Fibroblast of skin of left biceps (primary cell): ENCODE measurements around the gene PNPLA2.

Experiments used
- DNase-seq, 2 experiments: peaks; one replicate each; pipeline ENCODE4 v3.0.0-alpha.2; 2013; ENCODE audit warnings: low read depth in 2 of 2

Gene PNPLA2

GRCh38 chr11:786235-787083, 32.3 kb upstream of the PNPLA2 start:
- DNase-seq, result no peak

- no peak for DNase-seq
These were observed 31.5 kb upstream of the PNPLA2 start for GRCh38 chr11:787084-787675.

DNA sequence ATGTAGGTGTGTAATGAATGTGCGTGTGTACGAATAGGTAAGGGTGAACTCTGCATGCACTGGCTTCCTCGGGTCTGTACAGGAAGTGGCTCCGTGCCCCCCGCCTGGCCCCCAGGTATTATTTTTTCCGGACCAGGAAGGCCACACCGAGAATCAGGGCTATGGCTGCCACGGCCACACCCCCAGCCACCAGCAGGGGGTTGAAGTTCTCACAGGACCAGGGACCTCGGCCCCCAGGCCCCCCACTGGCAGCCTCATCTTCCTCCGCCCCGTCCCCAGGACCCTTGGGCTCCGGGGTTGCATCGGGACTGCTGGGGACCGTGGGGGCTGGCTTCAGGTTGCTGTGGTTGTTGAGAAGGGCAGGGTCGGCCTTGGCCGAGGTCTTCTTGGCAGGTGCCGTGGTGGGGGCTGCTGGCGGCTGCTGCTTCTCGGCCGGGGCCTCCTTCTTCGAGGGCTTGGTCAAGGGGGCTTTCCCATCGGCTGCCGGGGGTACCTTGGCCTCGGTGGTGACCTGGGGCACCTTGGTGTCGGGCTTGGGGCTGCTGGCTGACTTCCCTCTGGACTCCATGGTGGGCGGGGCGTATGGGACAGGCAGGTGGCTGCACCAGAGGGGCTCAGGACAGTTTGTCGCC, 30.6 kb upstream of the PNPLA2 start:
- no peak for DNase-seq

GRCh38 chr11:788953-789940, 29.5 kb upstream of the PNPLA2 start:
- DNase-seq, result no peak

- DNase-seq, result no peak
These were observed 28.8 kb upstream of the PNPLA2 start, which contains the start of gene CEND1 for GRCh38 chr11:789943-790342. CEND1 (minus strand) TSS chr11:790090; CDS start chr11:788576, 1,514 bp downstream.

GRCh38 chr11:790721-791564, 27.8 kb upstream of the PNPLA2 start:
- no peak for DNase-seq

- DNase-seq, result no peak
These were observed 26.8 kb upstream of the PNPLA2 start for GRCh38 chr11:791658-792534.

DNA sequence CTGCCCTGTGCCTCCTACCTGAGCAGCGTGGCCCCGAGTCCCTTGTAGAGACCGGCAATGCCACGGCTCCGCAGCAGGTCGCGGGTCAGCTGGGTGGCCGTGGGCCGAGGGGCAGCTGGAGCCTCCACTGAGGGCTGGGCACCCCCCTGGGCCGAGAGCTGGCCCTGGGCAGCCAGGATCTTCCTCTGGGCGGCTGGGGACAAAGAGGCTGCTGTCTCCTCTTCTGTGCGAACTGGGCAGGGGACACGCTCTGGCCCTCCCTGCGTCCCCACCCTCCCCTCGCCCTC, 26.2 kb upstream of the PNPLA2 start:
- no peak for DNase-seq

DNA sequence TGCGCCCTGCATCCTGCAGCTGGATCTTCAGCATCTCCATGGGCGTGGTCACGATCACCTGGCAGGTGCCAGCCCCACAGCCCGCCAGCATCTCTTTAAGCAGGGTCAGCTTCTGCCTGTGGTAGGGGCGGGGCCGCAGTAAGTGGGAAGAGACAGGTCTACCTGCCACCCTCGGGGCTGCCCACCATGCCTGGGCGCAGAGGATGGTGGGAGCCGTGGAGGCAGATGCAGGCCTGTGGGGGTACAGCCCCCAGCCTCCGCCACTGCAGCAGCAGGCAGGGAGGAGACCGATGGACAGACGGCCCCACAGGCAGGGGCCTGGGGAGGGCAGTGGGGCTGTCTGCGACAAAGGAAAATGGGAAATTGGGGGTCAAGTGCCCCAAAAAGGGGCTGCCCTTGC, 25.8 kb upstream of the PNPLA2 start:
- no peak for DNase-seq

DNA sequence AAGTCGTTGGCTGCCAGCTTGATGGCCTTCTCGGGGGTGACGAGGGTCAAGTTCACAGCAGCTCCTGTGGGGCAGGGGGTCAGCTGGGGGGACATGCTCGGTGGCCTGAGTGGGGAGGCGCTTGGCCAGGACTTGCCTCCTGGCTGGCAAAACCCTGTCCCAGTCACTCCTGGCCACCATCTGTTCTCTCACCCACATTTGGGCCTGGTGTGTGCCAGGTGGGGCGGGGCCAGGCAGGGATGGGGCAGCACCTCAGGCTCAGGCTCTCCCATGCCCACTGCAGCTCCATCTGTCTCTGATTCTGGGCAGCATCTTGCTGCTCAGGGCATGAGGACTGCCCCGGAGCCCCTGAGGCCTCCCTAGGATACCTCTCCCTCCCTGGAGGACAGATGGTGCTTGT, 25.2 kb upstream of the PNPLA2 start:
- DNase-seq, result no peak

GRCh38 chr11:794013-794765, 24.5 kb upstream of the PNPLA2 start:
- DNase-seq, result no peak

- DNase-seq, result no peak
These were observed 23.7 kb upstream of the PNPLA2 start for GRCh38 chr11:794766-795633.

DNA sequence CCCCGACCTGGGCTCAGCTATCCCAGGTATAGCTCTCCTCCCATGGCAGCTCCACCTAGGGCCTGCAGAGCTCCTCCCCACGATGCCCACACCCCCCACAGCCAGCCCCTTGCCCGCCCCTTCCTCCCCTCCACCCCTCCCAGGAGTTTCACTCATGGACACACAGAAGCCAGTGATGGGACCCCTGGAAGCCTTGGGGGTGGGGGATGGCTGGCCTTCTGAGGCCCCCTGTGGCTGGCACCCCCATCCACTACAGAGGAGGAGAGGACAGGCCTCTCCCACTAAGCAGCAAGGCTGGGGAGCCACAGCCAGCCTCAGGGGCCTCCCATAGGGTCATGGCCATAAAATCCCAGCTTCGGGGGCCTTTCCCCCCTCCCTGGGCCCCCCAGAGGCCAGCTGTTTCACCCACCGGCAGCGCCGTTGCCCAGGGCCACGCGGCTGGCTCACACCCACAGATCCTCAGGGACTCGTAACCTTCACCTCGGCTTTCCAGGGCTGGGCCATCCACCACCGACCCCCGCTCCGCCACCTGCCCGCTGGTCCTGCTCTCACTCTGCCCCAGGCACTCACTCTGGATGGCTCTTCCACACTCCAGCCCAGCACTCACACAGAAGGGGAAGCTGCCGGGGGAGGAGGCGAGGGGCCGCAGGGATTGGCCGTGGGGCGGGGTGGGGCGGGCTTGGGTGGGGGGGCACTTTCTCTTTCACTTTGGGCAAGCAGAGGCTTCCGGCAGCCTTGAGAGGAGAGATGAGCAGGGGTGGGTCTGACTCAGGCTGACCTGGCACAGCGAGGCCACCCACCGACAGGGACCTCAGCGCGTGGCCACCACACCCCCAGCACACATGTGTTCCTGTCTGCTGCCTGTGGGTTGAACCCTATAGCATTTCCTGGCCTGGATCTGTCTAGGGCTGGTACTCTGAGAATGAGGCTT, 22.8 kb upstream of the PNPLA2 start:
- DNase-seq, result peak in 1 of 2 experiments; percentile 36

DNA sequence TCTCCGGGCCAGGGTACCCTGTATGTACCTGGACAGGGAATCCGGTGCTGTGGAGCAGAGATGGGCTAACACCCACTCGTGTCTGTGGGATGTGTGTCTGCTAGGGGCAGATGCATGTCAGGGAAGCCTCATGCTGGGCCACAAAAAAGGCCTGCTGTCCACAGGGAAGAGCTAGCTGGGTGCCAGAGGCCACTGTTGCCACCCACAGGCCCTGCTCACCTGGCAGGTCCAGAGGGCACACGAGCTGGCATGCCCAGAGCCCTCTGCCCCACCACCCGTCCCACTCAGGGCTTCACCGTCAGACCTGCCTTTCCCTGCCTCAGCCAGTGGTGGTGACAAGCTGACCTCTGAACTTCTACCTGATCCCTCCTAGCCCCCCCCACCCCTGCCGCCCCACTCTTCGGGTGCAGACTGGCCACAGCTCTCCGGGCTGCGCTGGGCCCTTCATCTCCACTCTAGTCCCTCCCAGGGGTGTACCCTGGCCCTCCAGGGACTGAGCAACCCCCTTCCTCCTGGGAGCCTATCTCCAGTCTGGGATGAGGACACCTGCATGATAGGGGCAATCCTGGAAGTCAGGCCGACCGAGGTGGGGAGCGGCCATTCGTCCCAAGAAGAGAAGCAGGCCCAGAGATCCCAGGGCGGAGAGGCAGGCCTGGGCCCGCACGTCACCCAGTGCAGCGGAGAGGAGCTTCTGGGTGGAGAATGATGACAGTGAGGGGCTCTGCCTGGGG, 22.0 kb upstream of the PNPLA2 start:
- no peak for DNase-seq

DNA sequence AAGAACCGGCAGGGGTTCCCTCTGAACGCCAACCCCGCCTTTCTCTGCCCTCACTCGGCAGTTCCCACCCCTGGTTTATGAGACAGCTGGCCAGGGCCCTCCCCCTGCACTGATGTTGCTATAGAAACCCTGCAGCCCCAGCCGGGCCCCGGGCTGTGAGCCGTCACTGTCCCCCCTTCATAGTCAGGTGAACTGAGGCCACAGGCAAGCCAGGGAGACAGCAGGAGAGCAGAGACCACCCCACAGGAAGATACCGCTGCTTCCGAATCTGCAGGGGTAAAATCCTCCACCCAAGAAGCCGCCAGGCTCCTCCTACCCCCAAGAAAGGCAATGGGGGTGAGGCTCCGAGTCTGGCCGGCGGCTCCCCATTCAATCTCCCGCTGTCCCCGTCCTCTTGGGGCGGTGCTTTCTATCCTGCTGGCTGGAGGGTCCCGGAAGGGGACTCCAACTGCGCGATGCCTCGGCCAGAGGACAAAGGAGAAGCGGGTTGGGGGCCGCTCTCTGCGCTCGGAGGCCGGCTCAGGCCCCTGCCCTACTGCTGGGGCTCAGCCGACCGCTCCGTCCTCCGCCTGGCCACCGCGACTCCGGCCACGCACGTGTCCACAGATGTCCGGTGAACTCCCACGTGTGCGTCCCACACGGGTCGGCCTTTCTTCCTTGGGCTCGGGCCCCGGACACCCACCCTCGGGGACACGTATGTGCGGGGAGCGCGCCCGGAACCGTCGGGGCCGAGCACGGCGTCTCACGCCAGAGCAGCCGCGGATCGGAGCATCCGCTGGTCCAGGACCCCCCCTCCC, 21.2 kb upstream of the PNPLA2 start:
- DNase-seq, result peak in 1 of 2 experiments; percentile 62
